ENCODE measurements around the gene GNB2.
"Not testable (repeated sequence)": the region's sequence is repeated elsewhere in the genome, so short reads cannot be mapped to it uniquely, and the experiment has no call there.

Gene GNB2

DNA sequence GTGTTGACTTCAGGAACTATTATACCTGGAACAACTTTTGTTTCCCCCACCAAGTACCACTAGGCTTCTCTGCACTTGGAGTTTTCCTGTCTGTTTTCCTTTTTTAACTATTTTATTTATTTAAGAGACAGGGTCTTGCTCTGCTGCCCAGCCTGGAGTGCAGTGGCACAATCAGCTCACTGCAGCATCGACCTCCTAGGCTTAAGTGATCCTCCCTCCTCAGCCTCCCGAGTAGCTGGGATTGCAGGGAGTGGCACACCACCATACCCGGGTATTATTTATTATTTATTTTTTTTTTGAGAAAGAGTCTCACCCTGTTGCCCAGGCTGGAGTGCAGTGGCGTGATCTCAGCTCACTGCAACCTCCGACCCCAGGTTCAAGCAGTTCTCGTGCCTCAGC lies 22.6 kb downstream of the GNB2 start:
- no peak for DNase-seq (ENCODE audit: low read depth)

- no peak for DNase-seq (ENCODE audit: low read depth)
These were observed 25.5 kb downstream of the GNB2 start for GRCh38 chr7:100699018-100699417.

GRCh38 chr7:100701089-100701488 lies 27.5 kb downstream of the GNB2 start:
- not testable (repeated sequence) for DNase-seq (ENCODE audit: low read depth)

DNA sequence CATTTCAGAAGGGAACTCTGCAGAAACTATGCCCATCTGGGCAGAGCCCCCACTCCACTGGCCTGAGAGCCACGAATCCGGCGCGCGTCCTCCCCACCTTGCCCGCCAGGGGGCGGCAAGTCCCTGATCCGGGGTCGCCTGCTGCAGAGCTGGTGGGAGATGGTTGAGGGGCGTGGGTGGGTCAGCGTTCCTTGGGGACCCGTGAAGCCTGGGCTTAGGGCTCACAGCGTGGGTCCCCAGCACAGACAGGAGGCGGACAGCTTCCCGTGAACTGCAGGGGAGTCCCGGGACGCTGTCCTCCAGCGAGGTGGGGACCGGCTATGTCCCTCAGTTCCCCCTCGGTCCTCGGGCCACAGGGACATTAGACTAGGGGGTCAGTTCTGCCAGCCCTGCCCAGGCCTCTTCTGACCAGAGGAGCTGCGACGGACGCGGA lies 31.8 kb downstream of the GNB2 start:
- peak; percentile 70 for DNase-seq (ENCODE audit: low read depth)

DNA sequence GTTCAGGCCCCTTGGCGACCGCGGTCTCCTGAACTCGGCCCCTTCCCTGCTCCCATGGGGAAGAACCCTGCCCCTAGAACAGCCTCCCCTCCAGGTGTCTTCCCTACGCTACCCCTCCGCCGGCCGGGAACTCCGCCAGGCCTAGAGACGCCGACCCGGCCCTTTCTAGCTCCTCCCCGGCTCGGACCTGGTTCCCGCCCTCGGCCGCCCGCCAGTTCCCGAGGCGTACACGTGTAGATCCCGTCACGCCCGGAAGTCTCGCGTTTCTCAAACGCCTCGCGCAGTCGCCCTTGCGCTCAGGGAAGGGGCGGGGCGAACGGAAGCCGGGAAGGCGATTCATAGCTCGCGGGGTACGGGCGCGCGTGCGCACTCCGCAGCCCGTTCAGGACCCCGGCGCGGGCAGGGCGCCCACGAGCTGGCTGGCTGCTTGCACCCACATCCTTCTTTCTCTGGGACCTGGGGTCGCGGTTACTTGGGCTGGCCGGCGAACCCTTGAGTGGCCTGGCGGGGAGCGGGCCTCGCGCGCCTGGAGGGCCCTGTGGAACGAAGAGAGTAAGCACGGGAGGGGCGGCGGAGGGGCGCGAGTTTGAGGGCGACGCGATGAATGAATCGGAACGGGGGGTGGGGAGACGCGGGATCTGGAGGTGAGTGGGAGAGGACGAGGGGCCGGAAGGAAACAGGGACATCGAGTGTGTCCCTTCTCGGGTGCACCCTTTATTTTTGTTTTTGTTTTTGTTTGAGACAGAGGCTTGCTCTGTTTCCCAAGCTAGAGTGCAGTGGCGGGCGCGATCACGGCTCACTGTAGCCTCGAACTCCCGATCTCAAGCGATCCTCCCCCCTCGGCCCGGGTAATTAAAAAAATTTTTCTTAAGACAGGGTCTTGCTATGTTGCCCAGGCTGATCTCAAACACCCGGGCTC lies 32.5 kb downstream of the GNB2 start, which contains the start of gene POP7:
Gene POP7 (plus strand): TSS at position 369 of the 919 bp plus-strand sequence. CDS start 710 bp downstream, outside the sequence.
- DNase-seq (ENCODE audit: low read depth) = peak; percentile 98

GRCh38 chr7:100706672-100707311 lies 33.3 kb downstream of the GNB2 start:
- no peak for DNase-seq (ENCODE audit: low read depth)

GRCh38 chr7:100708395-100708794 lies 34.9 kb downstream of the GNB2 start:
- no peak for DNase-seq (ENCODE audit: low read depth)

GRCh38 chr7:100710452-100710851 lies 36.9 kb downstream of the GNB2 start:
- no peak for DNase-seq (ENCODE audit: low read depth)

DNA sequence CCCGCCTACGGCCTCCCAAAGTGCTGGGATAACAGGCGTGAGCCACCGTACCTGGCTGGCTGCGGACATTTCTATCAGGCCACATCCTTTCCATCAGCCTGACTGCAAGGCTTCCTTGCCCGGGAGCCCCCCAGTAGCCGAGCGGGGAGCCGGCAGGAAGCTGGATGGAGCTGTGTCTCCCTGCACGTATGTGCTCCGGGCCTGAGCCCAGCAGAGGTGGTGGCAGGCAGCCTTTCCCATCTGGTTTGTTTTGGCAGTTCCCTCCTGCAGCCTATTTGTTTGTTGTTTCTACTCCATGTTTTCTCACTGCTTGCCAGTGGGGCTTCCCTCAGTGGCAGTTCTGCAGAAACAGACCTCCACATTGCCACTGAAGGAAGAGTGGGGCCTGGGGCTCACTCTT lies 37.8 kb downstream of the GNB2 start:
- no peak for DNase-seq (ENCODE audit: low read depth)

DNA sequence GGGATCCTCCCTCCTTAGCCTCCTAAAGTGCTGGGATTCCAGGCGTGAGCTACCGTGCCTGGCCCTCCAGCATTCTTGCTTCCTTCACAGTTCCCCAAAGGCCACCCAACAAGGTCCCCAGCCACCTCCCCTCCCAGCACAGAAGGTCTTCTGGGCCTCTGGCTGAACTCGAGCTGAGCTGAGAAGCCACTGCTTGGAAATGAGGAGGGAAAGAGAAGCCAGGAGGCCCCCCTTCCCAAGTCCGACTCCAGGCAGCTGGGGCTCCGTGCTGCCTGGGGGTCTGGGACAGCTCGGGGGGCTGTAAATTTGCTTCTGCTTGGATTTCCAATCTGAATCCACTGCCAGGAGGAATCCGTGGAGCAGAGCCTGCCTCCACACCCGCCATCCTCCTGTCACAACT lies 41.2 kb downstream of the GNB2 start:
- DNase-seq (ENCODE audit: low read depth) = no peak

- not testable (repeated sequence) for DNase-seq (ENCODE audit: low read depth)
These were observed 43.5 kb downstream of the GNB2 start for GRCh38 chr7:100717073-100717472.

- DNase-seq (ENCODE audit: low read depth) = peak; percentile 39
These were observed 46.2 kb downstream of the GNB2 start for GRCh38 chr7:100719523-100720278.

- no peak for DNase-seq (ENCODE audit: low read depth)
These were observed 46.7 kb downstream of the GNB2 start, which contains the start of gene EPO for GRCh38 chr7:100720279-100720670. EPO (plus strand) TSS chr7:100720468; CDS start chr7:100720981, 513 bp downstream.

GRCh38 chr7:100720671-100721504 lies 47.3 kb downstream of the GNB2 start:
- DNase-seq (ENCODE audit: low read depth) = no peak

DNA sequence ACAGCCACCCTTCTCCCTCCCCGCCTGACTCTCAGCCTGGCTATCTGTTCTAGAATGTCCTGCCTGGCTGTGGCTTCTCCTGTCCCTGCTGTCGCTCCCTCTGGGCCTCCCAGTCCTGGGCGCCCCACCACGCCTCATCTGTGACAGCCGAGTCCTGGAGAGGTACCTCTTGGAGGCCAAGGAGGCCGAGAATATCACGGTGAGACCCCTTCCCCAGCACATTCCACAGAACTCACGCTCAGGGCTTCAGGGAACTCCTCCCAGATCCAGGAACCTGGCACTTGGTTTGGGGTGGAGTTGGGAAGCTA lies 47.9 kb downstream of the GNB2 start:
- no peak for DNase-seq (ENCODE audit: low read depth)

DNA sequence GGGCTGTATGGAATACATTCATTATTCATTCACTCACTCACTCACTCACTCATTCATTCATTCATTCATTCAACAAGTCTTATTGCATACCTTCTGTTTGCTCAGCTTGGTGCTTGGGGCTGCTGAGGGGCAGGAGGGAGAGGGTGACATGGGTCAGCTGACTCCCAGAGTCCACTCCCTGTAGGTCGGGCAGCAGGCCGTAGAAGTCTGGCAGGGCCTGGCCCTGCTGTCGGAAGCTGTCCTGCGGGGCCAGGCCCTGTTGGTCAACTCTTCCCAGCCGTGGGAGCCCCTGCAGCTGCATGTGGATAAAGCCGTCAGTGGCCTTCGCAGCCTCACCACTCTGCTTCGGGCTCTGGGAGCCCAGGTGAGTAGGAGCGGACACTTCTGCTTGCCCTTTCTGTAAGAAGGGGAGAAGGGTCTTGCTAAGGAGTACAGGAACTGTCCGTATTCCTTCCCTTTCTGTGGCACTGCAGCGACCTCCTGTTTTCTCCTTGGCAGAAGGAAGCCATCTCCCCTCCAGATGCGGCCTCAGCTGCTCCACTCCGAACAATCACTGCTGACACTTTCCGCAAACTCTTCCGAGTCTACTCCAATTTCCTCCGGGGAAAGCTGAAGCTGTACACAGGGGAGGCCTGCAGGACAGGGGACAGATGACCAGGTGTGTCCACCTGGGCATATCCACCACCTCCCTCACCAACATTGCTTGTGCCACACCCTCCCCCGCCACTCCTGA lies 49.1 kb downstream of the GNB2 start:
- DNase-seq (ENCODE audit: low read depth) = no peak

- DNase-seq (ENCODE audit: low read depth) = no peak
These were observed 50.3 kb downstream of the GNB2 start for GRCh38 chr7:100723732-100724275.

GRCh38 chr7:100724364-100724763 lies 50.8 kb downstream of the GNB2 start:
- DNase-seq (ENCODE audit: low read depth) = not testable (repeated sequence)

- peak; percentile 36 for DNase-seq (ENCODE audit: low read depth)
These were observed 53.6 kb downstream of the GNB2 start for GRCh38 chr7:100726996-100727761.

- no peak for DNase-seq (ENCODE audit: low read depth)
These were observed 54.7 kb downstream of the GNB2 start for GRCh38 chr7:100728196-100728595.
